AG09309 (cell line): ENCODE results near the gene ZNF556.
"Not testable (repeated sequence)": the region's sequence is repeated elsewhere in the genome, so short reads cannot be mapped to it uniquely, and the experiment has no call there.

Experiments used
- DNase-seq: peaks from one replicate; pipeline ENCODE4 v3.0.0-alpha.2; 2010; ENCODE audit warnings: low read depth
- H3K4me3 ChIP-seq: 2 replicates; pipeline ENCODE4 v1.5.1; 2011; ENCODE audit warnings: mild to moderate bottlenecking, low read depth, low read length, moderate library complexity; ENCODE audit not compliant: control insufficient read depth
- CTCF ChIP-seq: IDR thresholded peaks from 2 replicates; pipeline ENCODE4 v1.5.1; 2011; ENCODE audit warnings: mild to moderate bottlenecking, low read depth, low read length, inconsistent platforms; ENCODE audit not compliant: insufficient read depth, control insufficient read depth; ENCODE audit errors: missing control alignments

ZNF556 gene

GRCh38 chr19:2866495-2867024 lies 575 bp upstream of the ZNF556 start:
- H3K4me3 ChIP-seq: no peak overlapping the region
- DNase-seq: no peak
- TF ChIP-seq CTCF: no peak

GRCh38 chr19:2869618-2870017 lies 2.5 kb downstream of the ZNF556 start:
- no peak overlapping the region for H3K4me3 ChIP-seq
- no peak for TF ChIP-seq CTCF
- DNase-seq: no peak

- TF ChIP-seq CTCF: peak; percentile 34
- not testable (repeated sequence) for H3K4me3 ChIP-seq, DNase-seq
Observed at GRCh38 chr19:2872175-2872574, 5.0 kb downstream of the ZNF556 start.

- no peak for DNase-seq
- TF ChIP-seq CTCF: no peak
- no peak overlapping the region for H3K4me3 ChIP-seq
Observed at GRCh38 chr19:2877398-2878331, 10.5 kb downstream of the ZNF556 start.

- DNase-seq: no peak
- no peak overlapping the region for H3K4me3 ChIP-seq
- no peak for TF ChIP-seq CTCF
Observed at GRCh38 chr19:2883686-2884439, 16.7 kb downstream of the ZNF556 start.

GRCh38 chr19:2885736-2886135 lies 18.6 kb downstream of the ZNF556 start:
- DNase-seq: no peak
- H3K4me3 ChIP-seq: no peak overlapping the region
- TF ChIP-seq CTCF: no peak
